ENCODE data around the gene OGDH.
A peak's percentile ranks its signal among the peaks of the same experiment; 100 is the strongest.

The OGDH gene

GRCh38 chr7:44618045-44618444 is 11.6 kb downstream of the OGDH start:
- Mint-ChIP-seq H3K27me3 (ENCODE audit: low read depth) (no peaks in the 10 kb centered on the region), H3K4me3 (no peak overlapping the region), H3K4me1 (ENCODE audit: low read depth) (peaks cover 63% of the 10 kb centered on the region), H3K9me3 (no peaks in the 10 kb centered on the region), H3K36me3 (ENCODE audit: low read depth) (peaks cover 34% of the 10 kb centered on the region), H3K27ac (peak overlapping the region; percentile 67)
- DNase-seq (ENCODE audit: low spot score) = no peak

GRCh38 chr7:44618753-44619152 is 12.3 kb downstream of the OGDH start:
- no peaks in the 10 kb centered on the region for H3K27me3 Mint-ChIP-seq (ENCODE audit: low read depth)
- peaks cover 69% of the 10 kb centered on the region for H3K4me1 Mint-ChIP-seq (ENCODE audit: low read depth)
- peak overlapping the region; percentile 67 for H3K27ac Mint-ChIP-seq
- no peak for DNase-seq (ENCODE audit: low spot score)
- no peak overlapping the region for H3K4me3 Mint-ChIP-seq
- no peaks in the 10 kb centered on the region for H3K9me3 Mint-ChIP-seq
- peaks cover 37% of the 10 kb centered on the region for H3K36me3 Mint-ChIP-seq (ENCODE audit: low read depth)

DNA sequence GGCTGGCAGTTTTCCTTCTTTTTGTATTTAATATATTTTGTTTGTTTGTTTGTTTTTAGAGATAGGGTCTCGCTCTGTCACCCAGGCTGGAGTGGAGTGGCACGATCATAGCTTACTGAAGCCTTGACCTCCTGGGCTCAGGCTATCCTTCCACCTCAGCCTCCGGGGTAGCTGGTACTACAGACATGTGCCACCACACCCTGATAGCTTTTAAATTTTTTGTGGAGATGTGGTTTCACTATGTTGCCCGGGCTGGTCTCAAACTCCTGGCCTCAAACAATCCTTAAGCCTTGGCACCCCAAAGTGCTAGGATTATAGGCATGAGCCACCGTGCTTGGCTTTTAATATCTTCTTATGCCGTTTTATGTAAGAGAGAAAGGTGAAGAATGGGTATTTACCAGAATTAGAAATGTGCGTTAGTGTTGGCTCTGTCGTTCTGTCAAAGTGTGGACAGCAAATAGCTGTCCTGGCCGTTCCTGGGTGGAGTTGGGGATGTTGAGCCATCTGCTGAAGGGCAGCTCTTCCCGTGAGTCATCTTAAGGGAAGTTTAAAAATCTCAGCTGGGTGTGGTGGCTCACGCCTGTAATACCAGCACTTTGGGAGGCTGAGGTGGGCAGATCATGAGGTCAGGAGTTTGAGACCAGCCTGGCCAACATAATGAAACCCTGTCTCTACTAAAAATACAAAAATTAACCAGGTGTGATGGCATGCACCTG is 14.8 kb downstream of the OGDH start:
- no peak for DNase-seq (ENCODE audit: low spot score)
- Mint-ChIP-seq H3K4me1 (ENCODE audit: low read depth) (peaks cover 77% of the 10 kb centered on the region), H3K4me3 (no peak overlapping the region), H3K27me3 (ENCODE audit: low read depth) (no peaks in the 10 kb centered on the region), H3K9me3 (no peaks in the 10 kb centered on the region), H3K27ac (peak overlapping the region; percentile 13), H3K36me3 (ENCODE audit: low read depth) (peaks cover 50% of the 10 kb centered on the region)

DNA sequence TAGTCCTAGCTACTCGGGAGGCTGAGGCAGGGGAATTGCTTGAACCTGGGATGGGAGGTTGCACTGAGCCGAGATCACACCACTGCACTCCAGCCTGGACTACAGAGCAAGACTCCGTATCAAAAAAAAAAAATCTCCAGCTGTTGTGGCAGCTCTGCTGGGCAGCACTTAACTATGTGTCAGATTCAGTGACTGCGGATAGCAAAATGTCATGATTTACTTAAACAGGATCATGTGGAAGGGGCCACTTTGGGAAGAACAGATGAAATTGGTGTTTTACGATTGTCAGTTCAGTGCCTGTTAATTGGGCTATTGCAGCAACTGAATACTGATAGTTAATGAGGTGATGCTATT is 15.3 kb downstream of the OGDH start:
- Mint-ChIP-seq H3K4me3 (no peak overlapping the region), H3K4me1 (ENCODE audit: low read depth) (peaks cover 79% of the 10 kb centered on the region), H3K36me3 (ENCODE audit: low read depth) (peaks cover 56% of the 10 kb centered on the region), H3K9me3 (no peaks in the 10 kb centered on the region), H3K27me3 (ENCODE audit: low read depth) (no peaks in the 10 kb centered on the region), H3K27ac (peak overlapping the region; percentile 8)
- no peak for DNase-seq (ENCODE audit: low spot score)

GRCh38 chr7:44622342-44623151 is 16.1 kb downstream of the OGDH start:
- Mint-ChIP-seq H3K36me3 (ENCODE audit: low read depth) (peaks cover 57% of the 10 kb centered on the region), H3K4me3 (peak overlapping the region; percentile 77)

DNA sequence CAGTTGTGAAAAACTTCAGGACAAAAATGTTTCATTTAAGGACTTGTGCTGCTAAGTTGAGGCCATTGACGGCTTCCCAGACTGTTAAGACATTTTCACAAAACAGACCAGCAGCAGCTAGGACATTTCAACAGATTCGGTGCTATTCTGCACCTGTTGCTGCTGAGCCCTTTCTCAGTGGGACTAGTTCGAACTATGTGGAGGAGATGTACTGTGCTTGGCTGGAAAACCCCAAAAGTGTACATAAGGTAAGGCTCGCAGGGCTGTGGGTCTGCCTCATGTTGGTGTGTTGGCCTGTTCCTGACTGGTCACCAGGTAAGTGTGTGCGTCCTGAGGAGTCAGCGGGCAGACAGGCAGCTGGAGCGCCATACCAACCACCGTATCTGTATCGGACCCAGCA is 17.9 kb downstream of the OGDH start:
- Mint-ChIP-seq H3K27ac (peak overlapping the region; percentile 96), H3K4me3 (peak overlapping the region; percentile 66), H3K4me1 (ENCODE audit: low read depth) (peaks cover 60% of the 10 kb centered on the region), H3K36me3 (ENCODE audit: low read depth) (peaks cover 55% of the 10 kb centered on the region), H3K9me3 (no peaks in the 10 kb centered on the region), H3K27me3 (ENCODE audit: low read depth) (no peaks in the 10 kb centered on the region)
- DNase-seq (ENCODE audit: low spot score) = no peak

More at GRCh38 chr7:44622342-44623151, 16.1 kb downstream of the OGDH start:
- peak; percentile 47 for DNase-seq (ENCODE audit: low spot score)
- no peaks in the 10 kb centered on the region for H3K9me3 Mint-ChIP-seq
- H3K27ac Mint-ChIP-seq = peak overlapping the region; percentile 96
- H3K27me3 Mint-ChIP-seq (ENCODE audit: low read depth) = no peaks in the 10 kb centered on the region
- peaks cover 72% of the 10 kb centered on the region for H3K4me1 Mint-ChIP-seq (ENCODE audit: low read depth)

DNA sequence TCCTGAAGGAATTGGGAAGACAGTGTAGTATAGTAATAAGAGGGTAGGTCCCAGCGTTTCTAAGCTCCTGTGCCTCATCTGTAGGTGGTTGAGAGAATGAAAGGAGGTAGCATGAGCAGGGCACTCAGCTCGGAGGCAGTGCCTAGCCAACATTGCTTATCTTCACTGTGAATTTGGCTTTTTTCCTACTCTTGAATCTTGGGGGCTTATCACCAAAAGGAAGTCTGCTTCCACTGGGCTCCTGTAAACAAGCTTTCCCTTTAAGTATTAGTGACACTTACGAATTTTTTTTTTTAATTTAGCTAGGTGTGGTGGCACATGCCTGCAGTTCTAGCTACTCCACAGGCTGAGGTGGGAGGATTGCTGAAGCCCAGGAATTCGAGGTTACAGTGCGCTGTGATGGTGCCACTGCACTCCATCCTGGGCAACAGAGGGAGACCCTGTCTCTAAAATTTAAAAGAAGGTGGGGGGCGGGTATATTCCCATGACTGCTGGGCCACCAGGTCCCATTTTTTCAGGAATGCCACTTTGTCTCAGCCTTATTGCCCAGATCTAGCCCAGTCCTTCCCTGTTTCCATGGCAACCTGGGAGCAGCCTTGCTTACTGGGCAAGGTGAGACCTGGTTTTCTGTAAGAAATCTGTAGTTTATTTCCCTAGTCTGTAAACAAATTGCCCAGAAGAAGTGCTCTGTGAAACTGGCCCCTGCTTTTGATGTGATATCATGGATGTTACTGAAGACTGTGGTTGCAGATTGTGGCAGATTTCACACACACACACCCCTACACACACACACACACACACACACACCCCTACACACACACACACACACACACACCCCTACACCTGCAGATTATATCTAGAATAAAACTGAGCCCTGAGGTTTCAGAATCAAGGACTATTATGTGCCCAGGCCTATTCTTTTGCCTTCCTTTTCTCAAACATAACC is 19.4 kb downstream of the OGDH start:
- no peak for DNase-seq (ENCODE audit: low spot score)
- Mint-ChIP-seq H3K27ac (peak overlapping the region; percentile 81), H3K27me3 (ENCODE audit: low read depth) (no peaks in the 10 kb centered on the region), H3K4me3 (peak overlapping the region; percentile 36), H3K9me3 (no peaks in the 10 kb centered on the region), H3K36me3 (ENCODE audit: low read depth) (peaks cover 59% of the 10 kb centered on the region), H3K4me1 (ENCODE audit: low read depth) (peaks cover 63% of the 10 kb centered on the region)

GRCh38 chr7:44626620-44627019 is 20.2 kb downstream of the OGDH start:
- Mint-ChIP-seq H3K27ac (peak overlapping the region; percentile 81), H3K9me3 (no peaks in the 10 kb centered on the region), H3K4me3 (no peak overlapping the region), H3K4me1 (ENCODE audit: low read depth) (peaks cover 66% of the 10 kb centered on the region), H3K36me3 (ENCODE audit: low read depth) (peaks cover 61% of the 10 kb centered on the region), H3K27me3 (ENCODE audit: low read depth) (no peaks in the 10 kb centered on the region)
- no peak for DNase-seq (ENCODE audit: low spot score)

GRCh38 chr7:44629829-44630522 is 23.5 kb downstream of the OGDH start:
- peak overlapping the region; percentile 63 for H3K27ac Mint-ChIP-seq
- no peaks in the 10 kb centered on the region for H3K27me3 Mint-ChIP-seq (ENCODE audit: low read depth)
- DNase-seq (ENCODE audit: low spot score) = no peak
- peaks cover 64% of the 10 kb centered on the region for H3K4me1 Mint-ChIP-seq (ENCODE audit: low read depth)
- H3K36me3 Mint-ChIP-seq (ENCODE audit: low read depth) = peaks cover 61% of the 10 kb centered on the region
- H3K4me3 Mint-ChIP-seq = no peak overlapping the region
- no peaks in the 10 kb centered on the region for H3K9me3 Mint-ChIP-seq

DNA sequence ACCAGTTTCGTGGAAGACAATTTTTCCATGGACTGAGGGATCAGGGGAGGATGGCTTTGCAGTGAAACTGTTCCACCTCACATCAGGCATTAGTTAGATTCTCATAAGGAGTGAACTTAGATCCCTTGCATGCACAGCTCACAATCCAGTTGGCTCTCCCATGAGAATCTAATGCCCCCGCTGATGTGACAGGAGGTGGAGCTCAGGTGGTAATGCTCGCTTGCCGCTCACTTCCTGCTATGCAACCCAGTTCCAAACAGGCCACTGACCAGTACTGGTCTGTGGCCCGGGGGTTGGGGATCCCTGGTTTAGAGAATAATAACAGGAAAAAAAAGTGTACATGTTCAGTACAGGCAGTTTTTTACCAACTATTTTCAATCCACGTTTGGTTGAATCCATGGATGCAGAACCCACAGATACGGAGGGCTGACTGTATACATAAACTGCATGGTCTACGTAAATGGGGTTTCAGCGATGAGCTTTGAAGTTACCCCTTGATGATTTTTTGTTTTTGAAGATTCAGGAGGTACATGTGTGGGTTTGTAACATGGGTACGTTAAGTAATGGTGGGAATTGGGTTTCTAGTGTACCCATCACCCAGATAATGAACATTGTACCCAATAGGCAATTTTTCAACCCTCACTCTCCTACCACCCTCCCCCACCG is 24.5 kb downstream of the OGDH start:
- peaks cover 60% of the 10 kb centered on the region for H3K36me3 Mint-ChIP-seq (ENCODE audit: low read depth)
- no peaks in the 10 kb centered on the region for H3K27me3 Mint-ChIP-seq (ENCODE audit: low read depth)
- H3K9me3 Mint-ChIP-seq = no peaks in the 10 kb centered on the region
- peaks cover 63% of the 10 kb centered on the region for H3K4me1 Mint-ChIP-seq (ENCODE audit: low read depth)
- no peak for DNase-seq (ENCODE audit: low spot score)
- H3K27ac Mint-ChIP-seq = peak overlapping the region; percentile 90
- H3K4me3 Mint-ChIP-seq = peak overlapping the region; percentile 27

DNA sequence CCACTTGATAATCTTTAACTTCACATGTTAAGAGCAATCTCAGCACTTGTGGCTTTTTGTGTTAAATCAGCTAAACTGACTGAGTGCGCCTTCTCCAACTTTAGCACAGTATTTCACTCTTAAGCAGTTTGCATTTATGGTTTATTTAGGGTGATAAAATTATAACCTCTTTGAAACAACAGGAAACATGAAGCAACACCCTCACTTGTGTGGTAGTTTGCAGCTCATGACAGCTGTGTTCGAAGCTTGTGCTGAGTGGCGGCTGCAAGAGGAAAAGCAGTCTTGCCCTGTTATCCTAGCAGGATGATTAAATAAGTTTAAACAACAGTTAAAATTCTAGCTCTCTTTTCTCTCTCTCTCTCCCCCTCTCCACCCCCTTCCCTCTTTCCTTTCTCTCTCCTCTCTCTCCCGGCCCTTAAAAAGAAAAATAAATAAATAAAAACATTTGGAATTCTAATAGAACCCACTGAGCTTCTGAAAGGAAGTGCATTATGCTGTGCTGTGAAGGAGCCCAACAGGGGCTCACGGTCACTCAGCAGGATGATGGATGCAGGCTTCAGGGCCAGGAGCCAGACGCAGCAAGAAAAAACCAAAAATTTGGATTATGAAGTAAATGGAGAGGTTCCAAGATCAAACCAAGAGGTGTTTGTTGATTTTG is 25.2 kb downstream of the OGDH start:
- peak overlapping the region; percentile 57 for H3K4me3 Mint-ChIP-seq
- no peak for DNase-seq (ENCODE audit: low spot score)
- peaks cover 62% of the 10 kb centered on the region for H3K4me1 Mint-ChIP-seq (ENCODE audit: low read depth)
- H3K36me3 Mint-ChIP-seq (ENCODE audit: low read depth) = peaks cover 58% of the 10 kb centered on the region
- H3K9me3 Mint-ChIP-seq = no peaks in the 10 kb centered on the region
- no peaks in the 10 kb centered on the region for H3K27me3 Mint-ChIP-seq (ENCODE audit: low read depth)
- H3K27ac Mint-ChIP-seq = peak overlapping the region; percentile 90

DNA sequence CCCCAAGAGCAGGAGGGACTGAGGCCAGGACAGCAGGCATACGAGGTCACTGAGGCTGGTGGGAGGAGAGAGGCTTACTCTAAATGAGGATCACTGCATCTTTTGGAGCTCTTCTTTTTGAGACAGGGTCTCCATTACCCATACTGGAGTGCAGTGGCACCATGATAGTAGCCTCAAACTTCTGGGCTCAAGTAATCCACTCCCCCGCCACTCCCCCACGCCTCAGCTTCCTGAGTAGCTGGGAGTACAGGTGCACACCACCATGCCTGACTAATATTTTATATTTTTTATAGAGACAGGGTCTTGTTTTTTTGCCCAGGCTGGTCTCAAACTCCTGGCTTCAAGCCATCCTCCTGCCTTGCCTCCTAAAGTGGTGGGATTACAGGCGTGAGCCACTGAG is 25.8 kb downstream of the OGDH start:
- Mint-ChIP-seq H3K9me3 (no peaks in the 10 kb centered on the region), H3K4me3 (no peak overlapping the region), H3K27me3 (ENCODE audit: low read depth) (no peaks in the 10 kb centered on the region), H3K36me3 (ENCODE audit: low read depth) (peaks cover 58% of the 10 kb centered on the region), H3K27ac (peak overlapping the region; percentile 100), H3K4me1 (ENCODE audit: low read depth) (peaks cover 65% of the 10 kb centered on the region)
- no peak for DNase-seq (ENCODE audit: low spot score)
